K562 (cell line): ENCODE measurements around the gene SLC1A7. TPM values are rescaled to one million over a fixed set of nuclear protein-coding genes. Genes with fewer than 3 reads are reported as not detected.

Source experiments
- ATAC-seq: fragments of 200-7000 bp; cut with Tn5 transposase; 3 replicates; pipeline ENCODE4 v1.9.1; 2020; ENCODE audit warnings: moderate library complexity
- BruUV-seq: library from RNA; stranded (reverse); fragments of 400-500 nt; replicated peaks from 2 replicates; lab custom pipeline; 2021; lab: Mats Ljungman, UMichigan
- CTCF ChIA-PET: fragments of 300-600 bp; formaldehyde crosslinking; extraction: SDS; loops from one replicate; lab custom pipeline; 2021; ENCODE audit warnings: low intra/inter-chr PET ratio; lab: Yijun Ruan, JAX
- POLR2A ChIA-PET: fragments of 300-600, 350-650 bp; sonication (Branson Sonifier 250); formaldehyde crosslinking; extraction: SDS; loops from one replicate; lab custom pipeline; 2021; ENCODE audit warnings: antibody characterized with exemption, inconsistent platforms; lab: Yijun Ruan, JAX
- DNase-seq, 4 experiments: peaks; one replicate each; pipeline versions ENCODE4 v3.0.0 to v3.0.0-alpha.2; 2011 to 2018; ENCODE audit warnings: low spot score in 3 of 4, mixed read lengths in 3 of 4; ENCODE audit errors: extremely low read depth in 1 of 4
- FAIRE-seq: peaks from 2 replicates; lab custom pipeline; 2011; peaks lifted over from hg19 to GRCh38; lab: Jason Lieb, UNC
- H2AFZ ChIP-seq: 2 replicates; pipeline ENCODE4 v1.6.0; 2011; ENCODE audit warnings: low read depth, low read length, control low read depth, inconsistent platforms
- H3K27ac ChIP-seq: fragments of 200-600 bp; 3 replicates; pipeline ENCODE4 v1.8.0; 2011; ENCODE audit warnings: low read depth, mild to moderate bottlenecking, control low read depth, inconsistent platforms, low read length, moderate library complexity, mixed read lengths; ENCODE audit errors: extremely low read depth
- H3K27me3 ChIP-seq, 2 experiments: fragments of 300-600 bp in 1 of 2; 2 replicates in 1 of 2; 3 replicates in 1 of 2; pipeline versions ENCODE4 v1.6.0 to v1.8.0; 2011; ENCODE audit warnings: inconsistent platforms in 2 of 2, low read length in 2 of 2, mild to moderate bottlenecking in 1 of 2, mixed read lengths in 1 of 2, moderate library complexity in 1 of 2; ENCODE audit not compliant: control insufficient read depth in 2 of 2, insufficient read depth in 2 of 2
- H3K36me3 ChIP-seq: fragments of 300-600 bp; 3 replicates; pipeline ENCODE4 v1.8.0; 2011; ENCODE audit warnings: mild to moderate bottlenecking, low read length, inconsistent platforms; ENCODE audit not compliant: control insufficient read depth, insufficient read depth
- H3K4me1 ChIP-seq, 2 experiments: fragments of 200-600 bp in 1 of 2; replicated peaks in 1 of 2; 2 replicates in 1 of 2; 3 replicates in 1 of 2; pipeline versions ENCODE4 v1.5.1 to v1.8.0; 2011; ENCODE audit warnings: inconsistent platforms in 2 of 2, low read length in 2 of 2, mild to moderate bottlenecking in 1 of 2, mixed read lengths in 1 of 2, moderate library complexity in 1 of 2; ENCODE audit not compliant: control insufficient read depth in 2 of 2, insufficient read depth in 2 of 2
- H3K4me2 ChIP-seq: 2 replicates; pipeline ENCODE4 v1.6.1; 2011; ENCODE audit warnings: low read length, control low read depth, inconsistent platforms, mixed read lengths; ENCODE audit not compliant: insufficient read depth
- H3K4me3 ChIP-seq: fragments of 200-600 bp; sonication (generic), shearing (Covaris generic); 2 replicates; pipeline ENCODE4 v1.5.1; 2016; ENCODE audit warnings: control low read depth, inconsistent platforms
- H3K79me2 ChIP-seq: fragments of 200-600 bp; 3 replicates; pipeline ENCODE4 v1.8.0; 2011; ENCODE audit warnings: low read length, inconsistent platforms; ENCODE audit not compliant: control insufficient read depth, insufficient read depth
- H3K9ac ChIP-seq, 2 experiments: 2 replicates each; pipeline versions ENCODE4 v1.6.0 to v1.6.1; 2011; ENCODE audit warnings: low read depth in 2 of 2, low read length in 2 of 2, control low read depth in 1 of 2, inconsistent platforms in 1 of 2, mild to moderate bottlenecking in 1 of 2, mixed read lengths in 1 of 2; ENCODE audit not compliant: insufficient read depth in 1 of 2
- H3K9me1 ChIP-seq: one replicate; pipeline ENCODE4 v1.6.0; 2011; ENCODE audit warnings: inconsistent platforms, mild to moderate bottlenecking, low read length, moderate library complexity; ENCODE audit not compliant: control insufficient read depth, insufficient read depth
- H3K9me3 ChIP-seq: replicated peaks from 2 replicates; pipeline ENCODE4 v1.5.1; 2011; ENCODE audit warnings: low read depth, low read length, inconsistent platforms; ENCODE audit not compliant: control insufficient read depth, insufficient read depth
- H4K20me1 ChIP-seq: replicated peaks from 2 replicates; pipeline ENCODE4 v1.6.1; 2011; ENCODE audit warnings: low read length, inconsistent platforms, mixed read lengths; ENCODE audit not compliant: control insufficient read depth, insufficient read depth
- BHLHE40 ChIP-seq: IDR thresholded peaks from 2 replicates; pipeline ENCODE4 v1.6.1; 2011; ENCODE audit warnings: low read length, improper control_type of control experiment
- ILF3 ChIP-seq: fragments of 450-650 bp; IDR thresholded peaks from 2 replicates; pipeline ENCODE4 v1.6.1; 2018; ENCODE audit warnings: antibody characterized with exemption, mild to moderate bottlenecking, moderate library complexity, borderline replicate concordance
- L3MBTL2 ChIP-seq: fragments of 450-650 bp; IDR thresholded peaks from 2 replicates; pipeline ENCODE4 v1.6.1; 2016; ENCODE audit warnings: mild to moderate bottlenecking, moderate library complexity
- MBD2 ChIP-seq: sonication (generic); IDR thresholded peaks from 2 replicates; pipeline ENCODE4 v1.6.1; 2016; ENCODE audit warnings: low read depth, borderline replicate concordance
- RBM39 ChIP-seq: fragments of 200-400 bp; formaldehyde crosslinking; optimal IDR thresholded peaks from 2 replicates; pipeline ENCODE3; 2018; ENCODE audit warnings: low read depth, low read length
- RCOR1 ChIP-seq, 2 experiments: IDR thresholded peaks; 2 replicates each; pipeline ENCODE4 v1.6.1; 2012; ENCODE audit warnings: low read depth in 2 of 2, low read length in 2 of 2, borderline replicate concordance in 1 of 2, improper control_type of control experiment in 1 of 2
- SAP30 ChIP-seq: fragments of 200-600 bp; sonication (generic); IDR thresholded peaks from 2 replicates; pipeline ENCODE4 v1.6.1; 2012; ENCODE audit warnings: borderline replicate concordance, low read depth, mild to moderate bottlenecking, moderate library complexity, low read length, control low read depth, inconsistent platforms; ENCODE audit not compliant: insufficient read depth, poor library complexity, severe bottlenecking
- SNIP1 ChIP-seq: fragments of 450-650 bp; IDR thresholded peaks from 2 replicates; pipeline ENCODE4 v1.7.1; 2017; ENCODE audit warnings: low read depth, mild to moderate bottlenecking
- TCF7L2 ChIP-seq: fragments of 150-350 bp; IDR thresholded peaks from 2 replicates; pipeline ENCODE4 v1.6.1; 2016; ENCODE audit warnings: low read depth, mild to moderate bottlenecking, low read length, moderate library complexity
- XRCC5 ChIP-seq: fragments of 200-400 bp; formaldehyde crosslinking; IDR thresholded peaks from 2 replicates; pipeline ENCODE4 v1.6.1; 2017; ENCODE audit warnings: low read depth, mild to moderate bottlenecking, low read length
- ZHX1 ChIP-seq: fragments of 150-350 bp; conservative IDR thresholded peaks from 2 replicates; pipeline ENCODE4 v1.6.1; 2014; ENCODE audit warnings: low read length
- ZNF282 ChIP-seq: sonication (generic); formaldehyde crosslinking; IDR thresholded peaks from 2 replicates; pipeline ENCODE4 v1.8.1; 2023; ENCODE audit warnings: missing genetic modification reagents
- ZNF586 ChIP-seq: fragments of 450-650 bp; formaldehyde crosslinking; conservative IDR thresholded peaks from 2 replicates; pipeline ENCODE4 v1.4.0; 2020; ENCODE audit warnings: mild to moderate bottlenecking, moderate library complexity
- ZNF696 ChIP-seq: fragments of 250-450 bp; sonication (Bioruptor Pico); conservative IDR thresholded peaks from 2 replicates; pipeline ENCODE4 v1.4.0; 2020; ENCODE audit warnings: mild to moderate bottlenecking, moderate library complexity
- ZNF766 ChIP-seq: fragments of 200-800 bp; sonication (Bioruptor generic); conservative IDR thresholded peaks from 2 replicates; pipeline ENCODE4 v1.6.1; 2016; ENCODE audit warnings: missing genetic modification characterization, missing compliant biosample characterization
- WGBS: fragments of 100-300 bp; shearing (Covaris generic); methylation state at CpG from one replicate; pipeline ENCODE4 v1.1.6; 2016; ENCODE audit warnings: low coverage, mixed read lengths; ENCODE audit not compliant: insufficient coverage; ENCODE audit errors: missing lambda C conversion rate; 5-methylcytosine and 5-hydroxymethylcytosine counted together
- in situ Hi-C: fragments of 300-500 bp; cut with MboI; formaldehyde crosslinking; loops from 4 replicates; pipeline ENCODE4 v1.15.0; 2018; ENCODE audit warnings: inconsistent platforms, mixed read lengths
- intact Hi-C: fragments of 100-400 bp; cut with micrococcal nuclease; formaldehyde crosslinking; loops from 2 replicates; pipeline ENCODE4 v1.14.2; 2022
- polyA plus RNA-seq, 8 experiments: library from polyadenylated mRNA; depleted of rRNA in 4 of 8; stranded (reverse) in 5 of 8; unstranded in 3 of 8; fragments of >200 nt; fragmentation: Nextera tagmentation in 2 of 8; fragmentation: Illumina TruSeq in 1 of 8; extraction: Ambion mirVana in 2 of 8; extraction: Trizol in 1 of 8; gene quantifications; 2 replicates each; pipeline versions ENCODE4 v1.2.1 to v1.2.3, GENCODE V29; 2011 to 2014; ENCODE audit warnings: inconsistent platforms in 1 of 8, missing spikeins in 1 of 8
- total RNA-seq, 7 experiments: library from RNA; depleted of rRNA in 6 of 7; stranded (reverse); fragments of >200 nt in 6 of 7; fragmentation: Illumina TruSeq in 2 of 7; extraction: Trizol in 2 of 7; gene quantifications; 2 replicates each; pipeline versions ENCODE4 v1.2.1 to v1.2.3, GENCODE V29; 2011 to 2021; ENCODE audit warnings: low replicate concordance in 1 of 7
- TF ChIP-seq, protein P1 (sequence below): fragments of 450-650 bp; IDR thresholded peaks from 2 replicates; pipeline ENCODE4 v1.6.1; 2016; ENCODE audit warnings: antibody characterized with exemption
- TF ChIP-seq, protein P2 (sequence below): sonication (generic); formaldehyde crosslinking; IDR thresholded peaks from 2 replicates; pipeline ENCODE4 v1.8.1; 2023; ENCODE audit warnings: mild to moderate bottlenecking, missing genetic modification reagents, moderate library complexity

The SLC1A7 gene
- total and polyA plus RNA-seq, 9 of the 15 experiments (the other 6 are each of a cell fraction or from before 2014, with no cell fraction given) = 0.07 TPM; not detected in 8

- DNase-seq (no peak), ATAC-seq (no peak; the same call in 2 of the 3 replicates), FAIRE-seq (no peak)
- no peaks in the 10 kb centered on the region for H3K9me1 ChIP-seq
- in situ Hi-C loops = no loop called here
- no peaks in the 10 kb centered on the region for H3K79me2 ChIP-seq
- no peak overlapping the region for H3K27ac ChIP-seq
- no TSS peak for BruUV-seq
- H2AFZ ChIP-seq = no peak overlapping the region
- WGBS = 17% methylated on average over 18 of the region's 18 CpGs
- intact Hi-C loops = no loop called here
- peaks cover 0 to 18% of the 10 kb centered on the region in 2 experiments; a peak in 2 of 5 replicates for H3K4me1 ChIP-seq
- H4K20me1 ChIP-seq = no peaks in the 10 kb centered on the region
- ChIA-PET POLR2A (interaction anchor here (0.5 kb wide), 1 partner anchor 109 kb away, joined by 3 read pairs; no protein-coding TSS in a partner anchor), CTCF (no interaction called here)
- no peaks in the 10 kb centered on the region for H3K36me3 ChIP-seq
- H3K4me3 ChIP-seq = no peak overlapping the region
- H3K27me3 ChIP-seq = peaks cover 21 to 78% of the 10 kb centered on the region in 2 experiments
- 0 out of 2 replicates have a peak, but pooled peaks cover 4% of the 10 kb centered on the region for H3K9me3 ChIP-seq
- no peak overlapping the region for H3K4me2 ChIP-seq
- H3K9ac ChIP-seq = no peak overlapping the region
- TF ChIP-seq ZHX1 (no peak), RCOR1 (IDR thresholded peaks at IDR 0.05; ENCODE audit: borderline replicate concordance in 1 of 2, low read depth in 2 of 2, low read length in 2 of 2) (peak in 1 of 2 experiments; percentile 32; a peak in 1 of 4 replicates), L3MBTL2 (peak; percentile 35; the same call in 1 of the 2 replicates), ILF3 (no peak), RBM39 (no peak), TCF7L2 (no peak), MBD2 (no peak), ZNF766 (CRISPR knock-in tag) (peak; percentile 99), BHLHE40 (peak; percentile 41; the same call in 1 of the 2 replicates), ZNF282 (CRISPR knock-in tag) (no peak), SNIP1 (no peak), XRCC5 (no peak), ZNF586 (CRISPR knock-in tag) (no peak), ZNF696 (CRISPR knock-in tag) (no peak), SAP30 (no peak)
- TF ChIP-seq, protein P1, sequence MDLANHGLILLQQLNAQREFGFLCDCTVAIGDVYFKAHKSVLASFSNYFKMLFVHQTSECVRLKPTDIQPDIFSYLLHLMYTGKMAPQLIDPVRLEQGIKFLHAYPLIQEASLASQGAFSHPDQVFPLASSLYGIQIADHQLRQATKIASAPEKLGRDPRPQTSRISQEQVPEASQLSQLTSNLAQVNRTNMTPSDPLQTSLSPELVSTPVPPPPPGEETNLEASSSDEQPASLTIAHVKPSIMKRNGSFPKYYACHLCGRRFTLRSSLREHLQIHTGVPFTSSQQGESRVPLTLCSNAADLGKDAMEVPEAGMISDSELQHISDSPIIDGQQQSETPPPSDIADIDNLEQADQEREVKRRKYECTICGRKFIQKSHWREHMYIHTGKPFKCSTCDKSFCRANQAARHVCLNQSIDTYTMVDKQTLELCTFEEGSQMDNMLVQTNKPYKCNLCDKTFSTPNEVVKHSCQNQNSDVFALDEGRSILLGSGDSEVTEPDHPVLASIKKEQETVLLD = no peak
- TF ChIP-seq, protein P2, sequence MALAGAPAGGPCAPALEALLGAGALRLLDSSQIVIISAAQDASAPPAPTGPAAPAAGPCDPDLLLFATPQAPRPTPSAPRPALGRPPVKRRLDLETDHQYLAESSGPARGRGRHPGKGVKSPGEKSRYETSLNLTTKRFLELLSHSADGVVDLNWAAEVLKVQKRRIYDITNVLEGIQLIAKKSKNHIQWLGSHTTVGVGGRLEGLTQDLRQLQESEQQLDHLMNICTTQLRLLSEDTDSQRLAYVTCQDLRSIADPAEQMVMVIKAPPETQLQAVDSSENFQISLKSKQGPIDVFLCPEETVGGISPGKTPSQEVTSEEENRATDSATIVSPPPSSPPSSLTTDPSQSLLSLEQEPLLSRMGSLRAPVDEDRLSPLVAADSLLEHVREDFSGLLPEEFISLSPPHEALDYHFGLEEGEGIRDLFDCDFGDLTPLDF = no peak
Observed at GRCh38 chr1:53110370-53111072, 31.9 kb downstream of the SLC1A7 start.
